ENCODE measurements around the gene ARHGEF40.

ARHGEF40 gene

GRCh38 chr14:21070083-21070609 is at the start of gene ARHGEF40:
Gene ARHGEF40, plus strand, starts transcription at chr14:21070304. Its CDS starts 93 bp downstream, at chr14:21070397.
- no peak for DNase-seq (ENCODE audit: low read depth, low spot score)

- no peak for DNase-seq (ENCODE audit: low read depth, low spot score)
These were observed 49.0 kb upstream of the ARHGEF40 start for GRCh38 chr14:21020977-21021545.

GRCh38 chr14:21022686-21023085 is 47.4 kb upstream of the ARHGEF40 start:
- DNase-seq (ENCODE audit: low read depth, low spot score) = no peak

GRCh38 chr14:21023174-21023573 is 46.9 kb upstream of the ARHGEF40 start:
- no peak for DNase-seq (ENCODE audit: low read depth, low spot score)

- no peak for DNase-seq (ENCODE audit: low read depth, low spot score)
These were observed 46.1 kb upstream of the ARHGEF40 start for GRCh38 chr14:21023817-21024584.

- DNase-seq (ENCODE audit: low read depth, low spot score) = no peak
These were observed 45.3 kb upstream of the ARHGEF40 start, which contains the start of gene NDRG2 for GRCh38 chr14:21024585-21025370. Gene NDRG2, minus strand, starts transcription at chr14:21025061. Its CDS starts 1,746 bp downstream, at chr14:21023315.

GRCh38 chr14:21025371-21026273 is 44.5 kb upstream of the ARHGEF40 start:
- no peak for DNase-seq (ENCODE audit: low read depth, low spot score)

- DNase-seq (ENCODE audit: low read depth, low spot score) = no peak
These were observed 43.7 kb upstream of the ARHGEF40 start for GRCh38 chr14:21026274-21026987.

- DNase-seq (ENCODE audit: low read depth, low spot score) = no peak
These were observed 43.2 kb upstream of the ARHGEF40 start for GRCh38 chr14:21026988-21027315.

GRCh38 chr14:21029917-21030316 is 40.2 kb upstream of the ARHGEF40 start, which contains the start of gene TPPP2:
Gene TPPP2, plus strand, starts transcription at chr14:21030217. Its CDS starts 365 bp downstream, at chr14:21030582.
- DNase-seq (ENCODE audit: low read depth, low spot score) = no peak

GRCh38 chr14:21030531-21030930 is 39.6 kb upstream of the ARHGEF40 start:
- no peak for DNase-seq (ENCODE audit: low read depth, low spot score)

GRCh38 chr14:21032326-21033132 is 37.6 kb upstream of the ARHGEF40 start:
- no peak for DNase-seq (ENCODE audit: low read depth, low spot score)

- DNase-seq (ENCODE audit: low read depth, low spot score) = no peak
These were observed 36.9 kb upstream of the ARHGEF40 start for GRCh38 chr14:21033133-21033698.

GRCh38 chr14:21034707-21035106 is 35.4 kb upstream of the ARHGEF40 start, which contains the start of gene RNASE13:
Gene RNASE13, minus strand, starts transcription at chr14:21034807. Its CDS starts 519 bp downstream, at chr14:21034288.
- DNase-seq (ENCODE audit: low read depth, low spot score) = no peak

- no peak for DNase-seq (ENCODE audit: low read depth, low spot score)
These were observed 33.4 kb upstream of the ARHGEF40 start for GRCh38 chr14:21036751-21037150.

- DNase-seq (ENCODE audit: low read depth, low spot score) = no peak
These were observed 32.9 kb upstream of the ARHGEF40 start for GRCh38 chr14:21037156-21037555.

- no peak for DNase-seq (ENCODE audit: low read depth, low spot score)
These were observed 31.4 kb upstream of the ARHGEF40 start for GRCh38 chr14:21038441-21039422.

All from iPS DF 19.7 (cell line).